DOHH2 (cell line): ENCODE results near the gene ZNF214.

ENCODE experiments used
- H3F3A ChIP-seq: fragments of 200-600 bp; sonication (generic), shearing (Covaris generic); 2 replicates; pipeline ENCODE4 v1.6.0; 2016; ENCODE audit warnings: antibody characterized with exemption, mild to moderate bottlenecking; ENCODE audit not compliant: control insufficient read depth, insufficient read depth
- H3K27ac ChIP-seq: fragments of 200-600 bp; sonication (generic); 2 replicates; pipeline ENCODE4 v1.5.1; 2014; ENCODE audit warnings: low read depth, mild to moderate bottlenecking, low read length, moderate library complexity
- H3K27me3 ChIP-seq: fragments of 200-600 bp; sonication (generic); 2 replicates; pipeline ENCODE4 v1.6.1; 2014; ENCODE audit warnings: mild to moderate bottlenecking, low read length, mixed read lengths; ENCODE audit not compliant: control insufficient read depth
- H3K36me3 ChIP-seq: fragments of 200-600 bp; sonication (generic); 2 replicates; pipeline ENCODE4 v1.6.1; 2014; ENCODE audit warnings: mild to moderate bottlenecking, low read length, moderate library complexity, mixed read lengths; ENCODE audit not compliant: control insufficient read depth
- H3K4me1 ChIP-seq: fragments of 200-600 bp; sonication (generic); 2 replicates; pipeline ENCODE4 v1.6.1; 2014; ENCODE audit warnings: mild to moderate bottlenecking, low read length, mixed read lengths; ENCODE audit not compliant: control insufficient read depth
- H3K4me2 ChIP-seq: fragments of 200-600 bp; sonication (generic); 2 replicates; pipeline ENCODE4 v1.6.0; 2014; ENCODE audit warnings: mild to moderate bottlenecking, low read length, moderate library complexity
- H3K4me3 ChIP-seq: fragments of 200-600 bp; sonication (generic); 2 replicates; pipeline ENCODE4 v1.5.1; 2014; ENCODE audit warnings: mild to moderate bottlenecking, low read length, mixed read lengths
- H3K79me2 ChIP-seq: fragments of 200-600 bp; sonication (generic); 2 replicates; pipeline ENCODE4 v1.6.1; 2014; ENCODE audit warnings: mild to moderate bottlenecking, low read length, mixed read lengths; ENCODE audit not compliant: control insufficient read depth
- H3K9me2 ChIP-seq: fragments of 200-600 bp; sonication (generic); replicated peaks from 2 replicates; pipeline ENCODE4 v1.6.1; 2014; ENCODE audit warnings: mild to moderate bottlenecking, low read length, mixed read lengths; ENCODE audit not compliant: control insufficient read depth
- H3K9me3 ChIP-seq: fragments of 200-600 bp; sonication (generic); 2 replicates; pipeline ENCODE4 v1.6.1; 2014; ENCODE audit warnings: antibody characterized with exemption, low read length, mixed read lengths; ENCODE audit not compliant: control insufficient read depth, insufficient read depth
- H4K20me1 ChIP-seq: fragments of 200-600 bp; sonication (generic); 2 replicates; pipeline ENCODE4 v1.6.0; 2014; ENCODE audit warnings: low read depth, mild to moderate bottlenecking, antibody characterized with exemption, low read length, moderate library complexity; ENCODE audit not compliant: control insufficient read depth, insufficient read depth
- CTCF ChIP-seq: fragments of 200-600 bp; sonication (generic); IDR thresholded peaks from one replicate; pipeline ENCODE4 v1.5.1; 2014; ENCODE audit warnings: antibody characterized with exemption, mild to moderate bottlenecking, low read depth, low read length; ENCODE audit not compliant: poor library complexity, severe bottlenecking
- EZH2phosphoT487 ChIP-seq: fragments of 200-600 bp; sonication (generic); IDR thresholded peaks from 2 replicates; pipeline ENCODE4 v1.6.1; 2017; ENCODE audit warnings: borderline replicate concordance, mild to moderate bottlenecking, antibody characterized with exemption, low read length, moderate library complexity, mixed read lengths

Gene ZNF214

DNA sequence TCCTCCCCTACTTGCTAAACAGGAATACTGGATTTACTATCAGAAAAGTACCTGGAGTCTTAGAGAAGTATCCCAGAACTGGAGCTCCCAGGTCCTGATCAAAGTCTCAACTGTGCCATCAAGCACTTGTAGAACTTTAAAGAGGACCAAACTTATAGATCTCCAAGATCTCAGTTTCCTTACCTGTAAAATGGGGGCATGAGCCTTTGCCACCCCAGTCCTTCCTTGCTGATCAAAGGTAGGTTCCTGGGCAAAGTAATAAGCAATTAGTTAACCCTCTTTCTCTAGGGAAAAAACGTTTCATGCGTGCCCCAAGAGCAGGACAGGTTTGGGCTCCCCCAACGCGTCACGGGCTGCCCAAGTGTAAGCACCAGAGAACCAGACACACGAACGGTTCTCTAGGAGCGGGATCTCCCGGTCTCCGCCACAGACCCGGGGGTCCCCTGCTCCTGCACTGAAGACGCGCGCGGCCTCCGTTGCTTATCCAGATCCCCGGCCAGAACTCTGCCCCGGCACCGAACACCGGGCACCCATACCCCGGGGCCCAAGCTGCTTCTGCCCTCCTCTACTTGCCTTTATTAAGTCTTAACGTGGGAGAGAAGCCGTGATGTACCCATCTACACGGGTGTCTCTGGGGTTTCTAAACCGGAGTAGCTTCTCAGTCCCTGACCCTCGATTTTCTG lies 505 bp downstream of the ZNF214 start:
- H4K20me1 ChIP-seq: no peaks in the 10 kb centered on the region
- H3K27ac ChIP-seq: no peak overlapping the region
- H3K9me3 ChIP-seq: no peaks in the 10 kb centered on the region; the same call in 1 of the 2 replicates
- TF ChIP-seq EZH2phosphoT487 (no peak), CTCF (no peak)
- no peaks in the 10 kb centered on the region for H3K27me3 ChIP-seq
- H3F3A ChIP-seq: no peaks in the 10 kb centered on the region
- H3K9me2 ChIP-seq: no peaks in the 10 kb centered on the region
- no peaks in the 10 kb centered on the region for H3K4me1 ChIP-seq
- H3K79me2 ChIP-seq: no peaks in the 10 kb centered on the region
- no peak overlapping the region for H3K4me3 ChIP-seq
- H3K4me2 ChIP-seq: no peak overlapping the region
- no peaks in the 10 kb centered on the region for H3K36me3 ChIP-seq

DNA sequence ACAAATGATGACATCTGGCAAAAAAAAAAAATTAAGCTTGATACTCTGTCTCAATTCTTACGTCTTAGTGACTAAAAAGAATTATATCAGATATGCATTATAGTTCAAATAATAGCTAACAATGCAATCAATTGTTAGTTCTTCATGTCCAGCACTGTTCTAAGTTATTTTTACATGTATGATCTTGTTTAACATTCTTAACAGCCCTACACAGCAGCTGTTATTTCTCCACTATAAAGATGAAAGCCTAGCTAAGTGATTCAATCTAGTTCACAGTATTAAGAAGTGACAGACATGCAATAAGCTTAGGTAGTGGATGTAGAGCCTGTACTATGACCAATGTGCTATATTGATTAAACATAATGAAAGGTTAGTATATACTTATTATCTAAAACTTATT lies 4.1 kb downstream of the ZNF214 start:
- no peaks in the 10 kb centered on the region for H3K4me1 ChIP-seq
- H3K4me2 ChIP-seq: no peak overlapping the region
- TF ChIP-seq EZH2phosphoT487: no peak
- no peaks in the 10 kb centered on the region for H3K27me3 ChIP-seq
- H3K79me2 ChIP-seq: no peaks in the 10 kb centered on the region
- no peaks in the 10 kb centered on the region for H4K20me1 ChIP-seq
- no peaks in the 10 kb centered on the region for H3K9me3 ChIP-seq
- no peaks in the 10 kb centered on the region for H3K9me2 ChIP-seq
- no peak overlapping the region for H3K4me3 ChIP-seq
- no peaks in the 10 kb centered on the region for H3K36me3 ChIP-seq
- H3K27ac ChIP-seq: no peak overlapping the region
- no peaks in the 10 kb centered on the region for H3F3A ChIP-seq

DNA sequence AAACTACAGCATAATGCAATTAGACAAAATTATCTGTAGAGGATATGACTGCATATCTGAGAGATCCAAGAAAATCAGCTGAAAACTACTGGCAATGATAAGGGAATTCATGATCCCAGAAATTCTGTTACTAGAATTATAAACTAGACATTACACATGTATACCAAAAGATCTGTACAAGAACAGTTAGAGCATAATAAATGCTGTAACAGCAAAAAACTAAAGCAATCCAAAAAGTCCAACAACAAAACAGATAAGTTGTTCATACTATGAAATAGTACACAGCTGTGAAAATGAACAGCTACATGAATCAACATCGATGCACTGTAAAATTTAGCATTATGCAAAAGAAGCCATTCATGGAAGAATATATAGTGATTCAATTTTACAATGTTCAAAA lies 6.0 kb downstream of the ZNF214 start:
- Histone ChIP-seq H3K79me2 (no peaks in the 10 kb centered on the region), H3K4me3 (no peak overlapping the region), H3K4me1 (no peaks in the 10 kb centered on the region), H3K27me3 (no peaks in the 10 kb centered on the region), H3F3A (no peaks in the 10 kb centered on the region), H3K27ac (no peak overlapping the region), H3K9me2 (no peaks in the 10 kb centered on the region), H4K20me1 (no peaks in the 10 kb centered on the region), H3K4me2 (no peak overlapping the region), H3K36me3 (no peaks in the 10 kb centered on the region), H3K9me3 (no peaks in the 10 kb centered on the region)
- no peak for TF ChIP-seq EZH2phosphoT487
- no peak for TF ChIP-seq CTCF

DNA sequence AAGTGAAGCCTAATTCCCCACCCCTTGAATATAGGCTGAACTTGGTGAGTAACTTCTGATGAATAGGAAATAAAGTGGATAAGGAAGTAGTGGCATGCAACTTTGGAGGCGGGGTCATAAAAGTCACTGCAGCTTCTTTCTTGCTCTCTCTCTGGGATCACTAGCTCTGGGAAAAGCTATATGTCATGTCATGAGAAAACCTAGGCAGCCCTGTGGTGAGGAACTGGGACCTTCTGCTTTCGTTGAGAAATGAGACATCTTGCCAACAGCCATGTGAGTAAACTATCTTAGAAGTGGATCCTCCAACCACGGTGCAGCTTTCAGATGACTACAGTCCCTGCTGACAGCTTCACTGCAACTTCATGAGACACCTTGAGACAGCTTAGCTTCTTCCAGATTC lies 15.7 kb downstream of the ZNF214 start:
- H4K20me1 ChIP-seq: no peaks in the 10 kb centered on the region
- no peaks in the 10 kb centered on the region for H3K9me2 ChIP-seq
- no peaks in the 10 kb centered on the region for H3K27me3 ChIP-seq
- H3K4me3 ChIP-seq: no peak overlapping the region
- no peaks in the 10 kb centered on the region for H3K79me2 ChIP-seq
- H3K9me3 ChIP-seq: no peaks in the 10 kb centered on the region
- no peaks in the 10 kb centered on the region for H3K4me1 ChIP-seq
- no peak for TF ChIP-seq EZH2phosphoT487
- no peak for TF ChIP-seq CTCF
- H3F3A ChIP-seq: no peaks in the 10 kb centered on the region
- no peak overlapping the region for H3K27ac ChIP-seq
- H3K36me3 ChIP-seq: no peaks in the 10 kb centered on the region
- H3K4me2 ChIP-seq: no peak overlapping the region
